Esophagus muscularis mucosa (tissue), 4 donors: ENCODE measurements around the gene KCNJ15. TPM values are rescaled to one million over a fixed set of nuclear protein-coding genes. Genes with fewer than 3 reads are reported as not detected.

Source experiments
- DNase-seq: peaks from one replicate; pipeline ENCODE4 v3.0.0-alpha.2; 2017; ENCODE audit errors: extremely low spot score
- H3K27ac ChIP-seq, 4 donors: fragments of 200-600 bp; sonication (generic); replicated peaks in 1 of 4; 1 replicate in 3 of 4; 2 replicates in 1 of 4; pipeline ENCODE4 v1.5.1; 2016 to 2019; ENCODE audit warnings: mild to moderate bottlenecking in 1 of 4
- H3K27me3 ChIP-seq, 4 donors: fragments of 200-600 bp; sonication (generic); one replicate each; pipeline versions ENCODE4 v1.5.1 to v1.6.0; 2016 to 2019
- H3K36me3 ChIP-seq, 4 donors: fragments of 200-600 bp; sonication (generic); one replicate each; pipeline ENCODE4 v1.5.1; 2016 to 2019
- H3K4me1 ChIP-seq, 4 donors: fragments of 200-600 bp; sonication (generic); one replicate each; pipeline ENCODE4 v1.5.1; 2016 to 2019
- H3K4me3 ChIP-seq, 4 donors: fragments of 200-600 bp; sonication (generic); 1 replicate in 2 of 4; 2 replicates in 2 of 4; pipeline ENCODE4 v1.5.1; 2016 to 2019; ENCODE audit warnings: mild to moderate bottlenecking in 4 of 4, moderate library complexity in 1 of 4
- H3K9me3 ChIP-seq, 4 donors: fragments of 200-600 bp; sonication (generic); 1 replicate in 3 of 4; 2 replicates in 1 of 4; pipeline ENCODE4 v1.5.1; 2016 to 2019
- CTCF ChIP-seq, 3 experiments: fragments of 200-600 bp in 2 of 3; fragments of 450-650 bp in 1 of 3; sonication (generic) in 2 of 3; IDR thresholded peaks; one replicate each; pipeline ENCODE4 v1.5.1; 2017 to 2019; ENCODE audit warnings: antibody characterized with exemption in 3 of 3, mild to moderate bottlenecking in 2 of 3, moderate library complexity in 1 of 3
- EP300 ChIP-seq: sonication (generic); formaldehyde crosslinking; IDR thresholded peaks from one replicate; pipeline ENCODE4 v1.6.1; 2017; ENCODE audit warnings: antibody characterized with exemption
- POLR2A ChIP-seq: fragments of 450-650 bp; IDR thresholded peaks from one replicate; pipeline ENCODE4 v1.6.1; 2017; ENCODE audit warnings: antibody characterized with exemption, moderate library complexity, mild to moderate bottlenecking, low read depth
- POLR2AphosphoS5 ChIP-seq, 2 donors: sonication (generic); formaldehyde crosslinking; IDR thresholded peaks; one replicate each; pipeline ENCODE4 v1.6.1; 2017; ENCODE audit warnings: antibody characterized with exemption in 2 of 2
- WGBS: methylation state at CpG from one replicate; pipeline ENCODE4 v1.1.5; 2018; 5-methylcytosine and 5-hydroxymethylcytosine counted together
- intact Hi-C: fragments of 100-400 bp; cut with DNase I; formaldehyde crosslinking; loops from one replicate; pipeline ENCODE4 v1.15.1; 2023
- total RNA-seq, 4 donors: library from RNA; depleted of rRNA; stranded (reverse); fragments of >200 nt; gene quantifications; one replicate each; pipeline versions ENCODE4 v1.1.0 to v1.2.1, GENCODE V29; 2016

The KCNJ15 gene
- total RNA-seq, 4 donors from 2014 or later: 1.2 to 1.6 TPM; not detected in 2

GRCh38 chr21:38286739-38287471, 30.1 kb downstream of the KCNJ15 start:
- H3K36me3 ChIP-seq: no peaks in the 10 kb centered on the region
- H3K27me3 ChIP-seq: no peaks in the 10 kb centered on the region
- no peaks in the 10 kb centered on the region for H3K4me1 ChIP-seq
- 81% methylated on average over 3 of the region's 3 CpGs for WGBS
- DNase-seq: no peak
- TF ChIP-seq POLR2A (no peak), EP300 (no peak), CTCF (IDR thresholded peaks at IDR 0.05) (no peak), POLR2AphosphoS5 (IDR thresholded peaks at IDR 0.05) (no peak)
- H3K9me3 ChIP-seq: no peaks in the 10 kb centered on the region
- intact Hi-C loops: no loop called here
- no peak overlapping the region for H3K27ac ChIP-seq
- H3K4me3 ChIP-seq: no peak overlapping the region

GRCh38 chr21:38287476-38287875, 30.7 kb downstream of the KCNJ15 start:
- Histone ChIP-seq H3K27ac (no peak overlapping the region), H3K27me3 (no peaks in the 10 kb centered on the region), H3K4me3 (no peak overlapping the region), H3K4me1 (no peaks in the 10 kb centered on the region), H3K36me3 (no peaks in the 10 kb centered on the region), H3K9me3 (no peaks in the 10 kb centered on the region)
- intact Hi-C loops: no loop called here
- no peak for DNase-seq
- no peak for TF ChIP-seq EP300
- no peak for TF ChIP-seq POLR2AphosphoS5 (IDR thresholded peaks at IDR 0.05)
- no peak for TF ChIP-seq POLR2A
- TF ChIP-seq CTCF (IDR thresholded peaks at IDR 0.05): no peak
- 90% methylated on average over 1 of the region's 1 CpG for WGBS

- Histone ChIP-seq H3K4me3 (no peak overlapping the region), H3K4me1 (no peaks in the 10 kb centered on the region), H3K27me3 (no peaks in the 10 kb centered on the region), H3K27ac (no peak overlapping the region), H3K9me3 (no peaks in the 10 kb centered on the region), H3K36me3 (no peaks in the 10 kb centered on the region)
- WGBS: 79% methylated on average over 14 of the region's 14 CpGs
- no peak for DNase-seq
- no peak for TF ChIP-seq CTCF (IDR thresholded peaks at IDR 0.05)
- no peak for TF ChIP-seq POLR2A
- no peak for TF ChIP-seq POLR2AphosphoS5 (IDR thresholded peaks at IDR 0.05)
- TF ChIP-seq EP300: no peak
- intact Hi-C loops: no loop called here
Observed at GRCh38 chr21:38289705-38290485, 33.1 kb downstream of the KCNJ15 start.

- intact Hi-C loops: no loop called here
- TF ChIP-seq POLR2A (no peak), EP300 (no peak), POLR2AphosphoS5 (IDR thresholded peaks at IDR 0.05) (no peak), CTCF (IDR thresholded peaks at IDR 0.05) (no peak)
- no peak for DNase-seq
- 70% methylated on average over 3 of the region's 3 CpGs for WGBS
- Histone ChIP-seq H3K4me3 (no peak overlapping the region), H3K27me3 (no peaks in the 10 kb centered on the region), H3K9me3 (no peaks in the 10 kb centered on the region), H3K27ac (no peak overlapping the region), H3K36me3 (no peaks in the 10 kb centered on the region), H3K4me1 (peaks cover 0 to 1% (median 0%) of the 10 kb centered on the region in 4 donors)
Observed at GRCh38 chr21:38290809-38291208, 34.0 kb downstream of the KCNJ15 start.
